A673 (cell line): ENCODE measurements around the gene PFKP. TPM values are rescaled to one million over a fixed set of nuclear protein-coding genes. Genes with fewer than 3 reads are reported as not detected.

Experiments used
- BruUV-seq: library from RNA; stranded (reverse); fragments of 400-500 nt; replicated peaks from 2 replicates; lab custom pipeline; 2021; lab: Mats Ljungman, UMichigan
- CTCF ChIA-PET: fragments of 300-600 bp; sonication (Branson Sonifier 250); formaldehyde crosslinking; loops from one replicate; lab custom pipeline; 2022; ENCODE audit warnings: antibody characterized with exemption; lab: Charles Lee
- POLR2A ChIA-PET: fragments of 300-600 bp; sonication (Branson Sonifier 250); formaldehyde crosslinking; loops from one replicate; lab custom pipeline; 2022; ENCODE audit warnings: antibody characterized with exemption; ENCODE audit not compliant: low non-redundant PET; lab: Charles Lee
- DNase-seq: peaks from one replicate; pipeline ENCODE4 v3.0.0-alpha.2; 2015; ENCODE audit warnings: low spot score
- H3K27ac ChIP-seq: fragments of 200-600 bp; sonication (generic); 2 replicates; pipeline ENCODE4 v1.5.1; 2016; ENCODE audit warnings: mixed run types, low read depth, mild to moderate bottlenecking, mixed read lengths, antibody characterized with exemption, low read length; ENCODE audit not compliant: poor library complexity, severe bottlenecking
- H3K27me3 ChIP-seq: fragments of 200-600 bp; sonication (generic); replicated peaks from 2 replicates; pipeline ENCODE4 v1.6.1; 2017; ENCODE audit warnings: mixed run types, low read depth, mild to moderate bottlenecking, mixed read lengths, antibody characterized with exemption, low read length; ENCODE audit not compliant: insufficient read depth, poor library complexity
- H3K36me3 ChIP-seq: fragments of 200-600 bp; sonication (generic); 2 replicates; pipeline ENCODE4 v1.6.1; 2016; ENCODE audit warnings: mixed run types, mild to moderate bottlenecking, mixed read lengths, antibody characterized with exemption, low read length; ENCODE audit not compliant: insufficient read depth, poor library complexity, severe bottlenecking
- H3K4me1 ChIP-seq: fragments of 200-600 bp; sonication (generic); 2 replicates; pipeline ENCODE4 v1.6.1; 2017; ENCODE audit warnings: mixed run types, mild to moderate bottlenecking, mixed read lengths, antibody characterized with exemption, low read length; ENCODE audit not compliant: insufficient read depth, poor library complexity, severe bottlenecking
- H3K4me3 ChIP-seq: fragments of 200-600 bp; sonication (generic); 2 replicates; pipeline ENCODE4 v1.5.1; 2016; ENCODE audit warnings: low read depth, mixed run types, mild to moderate bottlenecking, mixed read lengths, low read length; ENCODE audit not compliant: poor library complexity, severe bottlenecking
- H3K9me3 ChIP-seq: fragments of 200-600 bp; sonication (generic); 2 replicates; pipeline ENCODE4 v1.6.1; 2016; ENCODE audit warnings: mixed run types, low read depth, mild to moderate bottlenecking, mixed read lengths, antibody characterized with exemption, low read length; ENCODE audit not compliant: poor library complexity, severe bottlenecking
- CTCF ChIP-seq: fragments of 300-800, 200-600 bp; sonication (generic); conservative IDR thresholded peaks from 2 replicates; pipeline ENCODE4 v1.5.1; 2017; ENCODE audit warnings: low read depth, mild to moderate bottlenecking, antibody characterized with exemption, low read length, moderate library complexity, mixed read lengths
- EZH2 ChIP-seq: fragments of 200-600 bp; sonication (generic); IDR thresholded peaks from 2 replicates; pipeline ENCODE4 v1.6.1; 2017; ENCODE audit warnings: borderline replicate concordance, low read depth, mild to moderate bottlenecking, mixed read lengths, antibody characterized with exemption, low read length; ENCODE audit not compliant: poor library complexity, severe bottlenecking
- intact Hi-C: fragments of 100-400 bp; cut with micrococcal nuclease; formaldehyde crosslinking; loops from one replicate; pipeline ENCODE4 v1.10.0; 2022; ENCODE audit not compliant: unreplicated experiment
- total RNA-seq: library from RNA; stranded (reverse); gene quantifications from 2 replicates; pipeline ENCODE4 v1.2.3, GENCODE V29; 2021

Gene PFKP
- total RNA-seq, 1 experiment from 2014 or later = 232 TPM

GRCh38 chr10:3077940-3078630 lies 10.7 kb downstream of the PFKP start:
- ChIA-PET CTCF (no interaction called here), POLR2A (interaction anchor here (0.6 kb wide), 1 partner anchor 485 kb away, joined by 5 read pairs; no protein-coding TSS in a partner anchor)
- TF ChIP-seq CTCF (no peak), EZH2 (no peak)
- H3K9me3 ChIP-seq = no peaks in the 10 kb centered on the region
- H3K36me3 ChIP-seq = peaks cover 23% of the 10 kb centered on the region
- no TSS peak for BruUV-seq
- peak; percentile 76 for DNase-seq
- no peak overlapping the region for H3K27ac ChIP-seq
- intact Hi-C loops = no loop called here
- no peaks in the 10 kb centered on the region for H3K27me3 ChIP-seq
- H3K4me3 ChIP-seq = no peak overlapping the region
- peaks cover 15% of the 10 kb centered on the region for H3K4me1 ChIP-seq

GRCh38 chr10:3081383-3081981 lies 14.1 kb downstream of the PFKP start:
- intact Hi-C loops = no loop called here
- CTCF ChIA-PET = no interaction called here
- H3K36me3 ChIP-seq = peaks cover 18% of the 10 kb centered on the region
- no peaks in the 10 kb centered on the region for H3K9me3 ChIP-seq
- POLR2A ChIA-PET = no interaction called here
- H3K4me3 ChIP-seq = no peak overlapping the region
- no peaks in the 10 kb centered on the region for H3K27me3 ChIP-seq
- TF ChIP-seq EZH2 = no peak
- no peak for TF ChIP-seq CTCF
- H3K4me1 ChIP-seq = peaks cover 15% of the 10 kb centered on the region
- no peak for DNase-seq
- BruUV-seq = no TSS peak
- H3K27ac ChIP-seq = no peak overlapping the region

GRCh38 chr10:3082290-3082689 lies 14.9 kb downstream of the PFKP start:
- no peak for DNase-seq
- POLR2A ChIA-PET = no interaction called here
- intact Hi-C loops = no loop called here
- H3K27me3 ChIP-seq = no peaks in the 10 kb centered on the region
- BruUV-seq = no TSS peak
- H3K27ac ChIP-seq = no peak overlapping the region
- peaks cover 15% of the 10 kb centered on the region for H3K4me1 ChIP-seq
- CTCF ChIA-PET = no interaction called here
- no peak overlapping the region for H3K4me3 ChIP-seq
- H3K9me3 ChIP-seq = no peaks in the 10 kb centered on the region
- TF ChIP-seq EZH2 (no peak), CTCF (no peak)
- H3K36me3 ChIP-seq = peaks cover 18% of the 10 kb centered on the region
